Choroid plexus epithelial cell (primary cell): ENCODE data around the gene ABCD1.
"Not testable (repeated sequence)": the region's sequence is repeated elsewhere in the genome, so short reads cannot be mapped to it uniquely, and the experiment has no call there.

Experiments
- DNase-seq: peaks from one replicate; pipeline ENCODE4 v3.0.0-alpha.2; 2010; ENCODE audit warnings: low read depth
- H3K4me3 ChIP-seq: 2 replicates; pipeline ENCODE4 v1.5.1; 2011; ENCODE audit warnings: low read depth, mild to moderate bottlenecking, control low read depth, low read length, moderate library complexity
- TF ChIP-seq, protein P1 (sequence below): conservative IDR thresholded peaks from 2 replicates; pipeline ENCODE4 v1.5.1; 2011; ENCODE audit warnings: low read depth, mild to moderate bottlenecking, control low read depth, inconsistent platforms, low read length, moderate library complexity

ABCD1 gene

GRCh38 chrX:153701706-153702105 lies 22.9 kb upstream of the ABCD1 start:
- no peak for DNase-seq
- TF ChIP-seq, protein P1, sequence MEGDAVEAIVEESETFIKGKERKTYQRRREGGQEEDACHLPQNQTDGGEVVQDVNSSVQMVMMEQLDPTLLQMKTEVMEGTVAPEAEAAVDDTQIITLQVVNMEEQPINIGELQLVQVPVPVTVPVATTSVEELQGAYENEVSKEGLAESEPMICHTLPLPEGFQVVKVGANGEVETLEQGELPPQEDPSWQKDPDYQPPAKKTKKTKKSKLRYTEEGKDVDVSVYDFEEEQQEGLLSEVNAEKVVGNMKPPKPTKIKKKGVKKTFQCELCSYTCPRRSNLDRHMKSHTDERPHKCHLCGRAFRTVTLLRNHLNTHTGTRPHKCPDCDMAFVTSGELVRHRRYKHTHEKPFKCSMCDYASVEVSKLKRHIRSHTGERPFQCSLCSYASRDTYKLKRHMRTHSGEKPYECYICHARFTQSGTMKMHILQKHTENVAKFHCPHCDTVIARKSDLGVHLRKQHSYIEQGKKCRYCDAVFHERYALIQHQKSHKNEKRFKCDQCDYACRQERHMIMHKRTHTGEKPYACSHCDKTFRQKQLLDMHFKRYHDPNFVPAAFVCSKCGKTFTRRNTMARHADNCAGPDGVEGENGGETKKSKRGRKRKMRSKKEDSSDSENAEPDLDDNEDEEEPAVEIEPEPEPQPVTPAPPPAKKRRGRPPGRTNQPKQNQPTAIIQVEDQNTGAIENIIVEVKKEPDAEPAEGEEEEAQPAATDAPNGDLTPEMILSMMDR, result no peak
- no peak overlapping the region for H3K4me3 ChIP-seq

DNA sequence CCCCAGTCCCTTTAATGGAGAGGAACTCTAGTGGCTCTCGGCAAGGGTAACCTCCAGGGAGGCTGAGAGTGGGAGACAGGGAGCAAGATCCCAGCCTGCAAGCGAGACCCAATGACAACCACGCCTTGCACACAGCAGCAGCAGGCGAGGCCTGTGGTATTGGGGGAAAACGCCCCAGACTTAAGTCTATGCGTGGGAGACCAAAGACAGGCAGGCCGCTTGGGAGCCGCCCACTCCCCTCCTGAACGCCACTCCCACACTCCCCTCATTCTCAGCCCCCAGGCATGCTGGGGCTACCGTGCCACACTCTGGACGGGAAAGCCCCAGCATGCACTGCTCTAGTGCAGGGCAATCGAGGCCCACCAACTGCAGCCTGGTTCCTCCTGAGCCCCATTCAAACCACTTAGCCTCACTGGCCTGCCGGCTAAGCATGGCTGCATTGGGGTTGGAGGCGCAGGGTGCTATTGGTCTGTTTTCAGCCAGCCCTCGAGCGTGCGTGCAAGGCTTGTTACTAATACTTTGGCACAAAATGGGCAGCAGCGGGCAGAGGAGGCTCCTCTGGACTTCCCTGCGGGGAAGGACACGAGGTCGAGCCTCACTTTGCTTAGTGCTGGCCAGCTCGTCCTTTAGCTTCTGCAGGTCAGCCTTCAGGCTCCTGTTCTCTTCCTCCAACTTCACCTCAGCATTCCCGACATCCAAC lies 22.2 kb upstream of the ABCD1 start:
- TF ChIP-seq, protein P1, result no peak
- DNase-seq, result no peak
- H3K4me3 ChIP-seq, result no peak overlapping the region

DNA sequence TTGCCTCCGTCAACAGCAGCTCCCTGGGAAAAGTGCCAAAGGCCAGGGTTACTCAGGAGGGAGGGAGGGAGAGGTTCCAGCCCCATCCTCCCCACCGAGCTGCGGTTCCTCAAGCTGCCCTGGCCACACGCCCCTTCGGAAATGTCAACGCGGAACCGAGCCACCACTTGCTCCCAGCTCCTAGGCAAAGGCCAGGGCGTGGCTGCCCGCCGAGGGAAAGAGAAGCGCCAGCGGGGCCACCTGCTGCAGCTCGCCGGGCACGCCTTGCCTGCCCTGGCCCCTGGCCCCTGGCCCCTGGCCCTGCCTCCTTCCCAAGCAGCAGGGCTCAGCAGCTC lies 21.7 kb upstream of the ABCD1 start:
- H3K4me3 ChIP-seq, result no peak overlapping the region
- peak; percentile 65 for DNase-seq
- TF ChIP-seq, protein P1, result no peak

- TF ChIP-seq, protein P1, result no peak
Observed at GRCh38 chrX:153704021-153704526, 20.6 kb upstream of the ABCD1 start.

GRCh38 chrX:153704631-153705402 lies 19.8 kb upstream of the ABCD1 start:
- not testable (repeated sequence) for H3K4me3 ChIP-seq, DNase-seq

More at GRCh38 chrX:153704021-153704526, 20.6 kb upstream of the ABCD1 start:
- no peak overlapping the region for H3K4me3 ChIP-seq
- DNase-seq, result no peak

DNA sequence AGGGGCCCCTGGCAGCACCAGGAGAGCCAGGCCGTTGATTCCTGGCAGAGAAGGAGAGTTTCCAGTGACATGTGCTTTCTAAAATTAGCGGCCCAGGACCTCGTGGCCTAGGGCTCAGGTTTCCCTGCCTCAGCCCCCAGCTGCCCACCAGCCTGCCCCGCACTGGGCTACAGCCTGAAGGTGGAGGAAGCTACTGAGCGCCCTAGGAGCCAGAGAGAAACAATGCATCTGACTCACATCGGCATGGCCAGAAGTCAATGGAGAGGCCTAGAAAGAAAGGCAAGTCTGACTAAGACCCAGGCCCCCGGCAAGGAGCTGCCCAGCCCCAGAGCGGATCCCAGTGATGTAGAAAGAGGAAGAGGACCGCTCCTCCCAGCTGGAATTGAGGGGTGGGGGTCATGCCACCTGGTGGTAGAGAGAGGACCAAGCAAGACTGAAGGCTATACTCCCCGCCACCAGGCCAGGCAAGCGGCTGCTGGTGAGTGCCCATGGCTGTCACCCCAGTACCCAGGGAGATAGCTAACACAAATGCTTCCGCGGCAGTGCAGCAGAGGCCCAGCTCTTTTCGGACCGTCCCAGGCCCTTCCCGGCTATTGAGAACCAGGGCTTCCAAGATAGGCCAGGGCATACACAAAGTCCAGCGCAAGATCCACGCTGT lies 19.1 kb upstream of the ABCD1 start:
- not testable (repeated sequence) for H3K4me3 ChIP-seq
- DNase-seq, result peak; percentile 4

GRCh38 chrX:153706799-153707198 lies 17.9 kb upstream of the ABCD1 start:
- DNase-seq, result no peak
- H3K4me3 ChIP-seq, result no peak overlapping the region
- TF ChIP-seq, protein P1, result no peak
